ENCODE data around the gene PLA1A. TPM values are rescaled to one million over a fixed set of nuclear protein-coding genes. Genes with fewer than 3 reads are reported as not detected.
"Not testable (repeated sequence)": the region's sequence is repeated elsewhere in the genome, so short reads cannot be mapped to it uniquely, and the experiment has no call there.

Gene PLA1A
- total RNA-seq, 3 donors from 2014 or later, result 0.59 to 4.9 (median 2.1) TPM

- intact Hi-C loops (cut with DNase I; ENCODE audit: low total_unique reads), result no loop called here
- no peaks in the 10 kb centered on the region for H3K9me3 ChIP-seq
- peak within 1 kb of the TSS; percentile 90 to 95 for H3K27ac ChIP-seq
- peaks cover 0 to 10% of the 10 kb centered on the region in 2 donors for H3K4me1 ChIP-seq
- H3K27me3 ChIP-seq, result no peaks in the 10 kb centered on the region
- peak; percentile 94 for DNase-seq (ENCODE audit: low spot score in 2 of 2)
- H3K36me3 ChIP-seq, result no peaks in the 10 kb centered on the region
- no peak for TF ChIP-seq CTCF (IDR thresholded peaks at IDR 0.05)
- peak; percentile 28 for TF ChIP-seq POLR2A (IDR thresholded peaks at IDR 0.05)
- TF ChIP-seq POLR2AphosphoS5 (IDR thresholded peaks at IDR 0.05), result peak; percentile 71 to 79 (median 75)
- H3K4me3 ChIP-seq, result peak within 1 kb of the TSS; percentile 61 to 83 (median 83)
Measured at GRCh38 chr3:119676771-119677640, 79.3 kb downstream of the PLA1A start, which contains the start of gene COX17. TSS of gene COX17 (minus strand) at chr3:119677406. CDS start at chr3:119677310, 96 bp downstream.

DNA sequence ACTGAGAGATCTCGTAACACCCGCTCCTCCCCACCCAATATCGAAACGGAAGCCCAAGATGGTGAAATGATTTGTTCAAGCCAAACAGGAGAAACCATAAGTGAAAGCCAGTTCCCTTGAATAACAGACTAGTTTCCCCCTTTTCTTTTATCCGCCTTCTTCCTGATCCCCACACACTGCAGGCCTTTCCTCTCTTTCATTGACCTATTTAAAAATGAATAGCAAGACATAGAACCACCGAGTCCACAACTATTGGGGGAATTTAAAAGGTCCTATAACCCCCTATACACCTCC, 79.9 kb downstream of the PLA1A start:
- intact Hi-C loops (cut with DNase I; ENCODE audit: low total_unique reads), result no loop called here
- no peaks in the 10 kb centered on the region for H3K27me3 ChIP-seq
- TF ChIP-seq POLR2A (IDR thresholded peaks at IDR 0.05), result no peak
- TF ChIP-seq CTCF (IDR thresholded peaks at IDR 0.05), result no peak
- no peak for TF ChIP-seq POLR2AphosphoS5 (IDR thresholded peaks at IDR 0.05)
- H3K9me3 ChIP-seq, result no peaks in the 10 kb centered on the region
- no peaks in the 10 kb centered on the region for H3K36me3 ChIP-seq
- H3K4me1 ChIP-seq, result peaks cover 0 to 10% of the 10 kb centered on the region in 2 donors
- peak overlapping the region; percentile 90 to 95 for H3K27ac ChIP-seq
- peak overlapping the region; percentile 61 to 83 (median 83) for H3K4me3 ChIP-seq
- no peak for DNase-seq (ENCODE audit: low spot score in 2 of 2)

DNA sequence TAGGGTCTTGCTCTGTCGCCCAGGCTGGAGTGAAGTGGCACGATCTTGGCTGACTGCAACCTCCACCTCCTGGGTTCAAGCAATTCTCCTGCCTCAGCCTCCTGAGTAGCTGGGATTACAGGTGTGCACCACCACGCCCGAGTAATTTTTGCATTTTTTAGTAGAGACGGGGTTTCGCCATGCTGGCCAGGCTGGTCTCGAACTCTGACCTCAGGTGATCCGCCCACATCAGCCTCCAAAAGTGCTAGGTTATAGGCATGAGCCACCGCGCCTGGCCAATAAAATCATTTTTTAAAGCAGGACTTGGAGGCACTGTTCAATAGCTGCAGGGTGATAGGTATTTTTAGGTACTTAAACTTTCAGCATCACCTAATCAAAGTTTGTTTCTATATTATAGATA, 80.5 kb downstream of the PLA1A start:
- intact Hi-C loops (cut with DNase I; ENCODE audit: low total_unique reads); H3K27ac ChIP-seq; H3K36me3 ChIP-seq; H3K9me3 ChIP-seq; DNase-seq (ENCODE audit: low spot score in 2 of 2); H3K4me3 ChIP-seq; H3K27me3 ChIP-seq: not testable (repeated sequence)
- H3K4me1 ChIP-seq, result peaks cover 0 to 10% of the 10 kb centered on the region in 2 donors

Other genes with a start within 250 kb of the PLA1A start
- gene TMEM39A, start 134.3 kb upstream of the PLA1A start, total RNA-seq, result 10 to 100 TPM; 30.2 to 53.7 (median 36.4) TPM
- gene POGLUT1, start 128.9 kb upstream of the PLA1A start, total RNA-seq, result 10 to 100 TPM; 13.0 to 28.8 (median 16.4) TPM
- 10 to 100 TPM; 40.8 to 54.1 (median 47.1) TPM for gene TIMMDC1, start 99.3 kb upstream of the PLA1A start, total RNA-seq
- 1 to 10 TPM in 2 of 3 donors, under 1 TPM in 1; 0.96 to 1.8 (median 1.6) TPM for gene CD80, start 38.3 kb upstream of the PLA1A start, total RNA-seq
- gene ADPRH, start 18.4 kb upstream of the PLA1A start, total RNA-seq, result 10 to 100 TPM in 1 of 3 donors, 1 to 10 TPM in 2; 5.9 to 10.9 (median 9.8) TPM
- 1 to 10 TPM; 1.1 to 7.9 (median 6.9) TPM for gene POPDC2, start 62.7 kb downstream of the PLA1A start, total RNA-seq
- gene COX17, start 79.5 kb downstream of the PLA1A start, total RNA-seq, result 10 to 100 TPM; 26.7 to 42.6 (median 33.4) TPM
- gene CFAP91, start 105.1 kb downstream of the PLA1A start, total RNA-seq, result 10 to 100 TPM in 2 of 3 donors, 1 to 10 TPM in 1; 4.3 to 25.2 (median 24.6) TPM
- gene NR1I2, start 184.2 kb downstream of the PLA1A start, total RNA-seq, result under 1 TPM; 0.29 to 0.98 (median 0.32) TPM